ENCODE data around the gene ASAP3. TPM values are rescaled to one million over a fixed set of nuclear protein-coding genes. Genes with fewer than 3 reads are reported as not detected.

Gene ASAP3
- total RNA-seq, 1 experiment from 2014 or later, result 17.9 TPM

DNA sequence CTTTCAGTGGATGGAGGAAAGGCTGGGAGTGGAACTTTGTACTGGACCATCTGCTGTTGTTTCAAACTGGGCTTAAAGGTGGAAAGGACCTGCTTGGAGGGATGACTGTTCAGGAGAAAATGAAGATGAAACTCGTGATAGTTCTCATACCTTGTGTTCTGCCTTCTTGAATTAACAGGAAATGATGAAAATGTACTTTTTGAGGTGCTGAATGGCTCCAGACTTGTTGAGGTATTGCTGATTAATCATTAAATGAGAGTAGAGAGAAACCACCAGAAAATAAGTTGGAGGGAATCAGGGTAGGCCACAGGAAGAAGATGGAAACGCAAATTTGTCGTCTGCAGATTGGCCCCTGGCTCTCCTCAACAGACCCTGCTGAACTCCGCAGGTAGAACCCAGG, 88.1 kb downstream of the ASAP3 start:
- POLR2A ChIA-PET, result no interaction called here
- Histone ChIP-seq H3K27ac (ENCODE audit: low read length) (no peak overlapping the region), H3K27me3 (ENCODE audit: control insufficient read depth, insufficient read depth, low read length) (no peaks in the 10 kb centered on the region), H3K9me3 (ENCODE audit: control insufficient read depth, insufficient read depth, low read depth, low read length) (no peaks in the 10 kb centered on the region; the same call in 1 of the 2 replicates), H3K36me3 (ENCODE audit: control insufficient read depth, insufficient read depth, low read length) (no peaks in the 10 kb centered on the region), H3K4me1 (ENCODE audit: control insufficient read depth, insufficient read depth, low read length) (peaks cover under 1% of the 10 kb centered on the region; the same call in 1 of the 2 replicates), H3K4me3 (ENCODE audit: low read depth in 2 of 2, low read length in 2 of 2) (no peak overlapping the region)
- TF ChIP-seq TCF7L2 (IDR thresholded peaks at IDR 0.05; ENCODE audit: low read depth, low read length) (no peak), CTCF (IDR thresholded peaks at IDR 0.05) (no peak), SIN3A (IDR thresholded peaks at IDR 0.05; ENCODE audit: borderline replicate concordance, insufficient read depth, low read depth, low read length) (no peak)
- TF ChIP-seq, protein P1, sequence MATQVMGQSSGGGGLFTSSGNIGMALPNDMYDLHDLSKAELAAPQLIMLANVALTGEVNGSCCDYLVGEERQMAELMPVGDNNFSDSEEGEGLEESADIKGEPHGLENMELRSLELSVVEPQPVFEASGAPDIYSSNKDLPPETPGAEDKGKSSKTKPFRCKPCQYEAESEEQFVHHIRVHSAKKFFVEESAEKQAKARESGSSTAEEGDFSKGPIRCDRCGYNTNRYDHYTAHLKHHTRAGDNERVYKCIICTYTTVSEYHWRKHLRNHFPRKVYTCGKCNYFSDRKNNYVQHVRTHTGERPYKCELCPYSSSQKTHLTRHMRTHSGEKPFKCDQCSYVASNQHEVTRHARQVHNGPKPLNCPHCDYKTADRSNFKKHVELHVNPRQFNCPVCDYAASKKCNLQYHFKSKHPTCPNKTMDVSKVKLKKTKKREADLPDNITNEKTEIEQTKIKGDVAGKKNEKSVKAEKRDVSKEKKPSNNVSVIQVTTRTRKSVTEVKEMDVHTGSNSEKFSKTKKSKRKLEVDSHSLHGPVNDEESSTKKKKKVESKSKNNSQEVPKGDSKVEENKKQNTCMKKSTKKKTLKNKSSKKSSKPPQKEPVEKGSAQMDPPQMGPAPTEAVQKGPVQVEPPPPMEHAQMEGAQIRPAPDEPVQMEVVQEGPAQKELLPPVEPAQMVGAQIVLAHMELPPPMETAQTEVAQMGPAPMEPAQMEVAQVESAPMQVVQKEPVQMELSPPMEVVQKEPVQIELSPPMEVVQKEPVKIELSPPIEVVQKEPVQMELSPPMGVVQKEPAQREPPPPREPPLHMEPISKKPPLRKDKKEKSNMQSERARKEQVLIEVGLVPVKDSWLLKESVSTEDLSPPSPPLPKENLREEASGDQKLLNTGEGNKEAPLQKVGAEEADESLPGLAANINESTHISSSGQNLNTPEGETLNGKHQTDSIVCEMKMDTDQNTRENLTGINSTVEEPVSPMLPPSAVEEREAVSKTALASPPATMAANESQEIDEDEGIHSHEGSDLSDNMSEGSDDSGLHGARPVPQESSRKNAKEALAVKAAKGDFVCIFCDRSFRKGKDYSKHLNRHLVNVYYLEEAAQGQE (IDR thresholded peaks at IDR 0.05; ENCODE audit: insufficient read depth in 1 of 2, low read depth in 2 of 2, low read length in 1 of 2), result no peak
- intact Hi-C loops (cut with micrococcal nuclease; ENCODE audit: unreplicated experiment), result no loop called here
- ATAC-seq (no peak), DNase-seq (ENCODE audit: low read depth, low spot score) (no peak)
- in situ Hi-C loops (cut with HindIII; ENCODE audit: low pct_unique_long_range_greater_than_20kb, low sequenced_read_pairs), result no loop called here
- CTCF ChIA-PET, result no interaction called here
- no TSS peak for BruUV-seq (replicated peaks)

DNA sequence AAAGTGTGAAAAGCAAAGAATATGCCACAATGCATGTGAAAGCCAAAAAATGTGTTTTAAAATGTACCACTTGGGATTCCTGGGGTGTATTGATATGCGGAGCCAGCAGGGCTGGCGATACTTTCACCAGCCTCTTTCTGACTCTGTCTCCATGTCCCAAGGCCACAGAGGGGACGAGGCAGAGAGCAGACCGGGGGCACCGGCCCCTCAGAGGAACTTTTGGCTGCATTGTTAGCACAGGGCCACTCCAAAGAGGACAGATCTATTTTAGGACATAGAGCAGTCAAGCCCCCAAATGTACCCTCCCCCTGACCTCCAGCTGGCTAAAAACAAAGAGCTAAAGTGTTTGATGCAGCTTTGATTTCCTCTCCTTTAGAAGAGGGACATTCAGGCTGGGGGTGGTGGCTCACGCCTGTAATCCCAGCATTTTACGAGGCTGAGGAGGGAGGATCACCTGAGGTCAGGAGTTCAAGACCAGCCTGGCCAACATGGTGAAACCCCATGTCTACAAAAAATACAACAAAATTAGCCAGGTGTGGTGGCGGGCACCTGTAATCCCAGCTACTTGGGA, 88.7 kb downstream of the ASAP3 start:
- BruUV-seq (replicated peaks), result no TSS peak
- no peak for TF ChIP-seq TCF7L2 (IDR thresholded peaks at IDR 0.05; ENCODE audit: low read depth, low read length)
- TF ChIP-seq POLR2AphosphoS5 (IDR thresholded peaks at IDR 0.05; ENCODE audit: low read depth, low read length), result no peak
- no peak for TF ChIP-seq SIN3A (IDR thresholded peaks at IDR 0.05; ENCODE audit: borderline replicate concordance, insufficient read depth, low read depth, low read length)
- no peak for TF ChIP-seq CTCF (IDR thresholded peaks at IDR 0.05)
- TF ChIP-seq, protein P1 (IDR thresholded peaks at IDR 0.05; ENCODE audit: insufficient read depth in 1 of 2, low read depth in 2 of 2, low read length in 1 of 2), result no peak
- Histone ChIP-seq H3K27ac (ENCODE audit: low read length) (no peak overlapping the region), H3K27me3 (ENCODE audit: control insufficient read depth, insufficient read depth, low read length) (no peaks in the 10 kb centered on the region), H3K4me3 (ENCODE audit: low read depth in 2 of 2, low read length in 2 of 2) (no peak overlapping the region), H3K9me3 (ENCODE audit: control insufficient read depth, insufficient read depth, low read depth, low read length) (no peaks in the 10 kb centered on the region; the same call in 1 of the 2 replicates), H3K4me1 (ENCODE audit: control insufficient read depth, insufficient read depth, low read length) (no peaks in the 10 kb centered on the region), H3K36me3 (ENCODE audit: control insufficient read depth, insufficient read depth, low read length) (no peaks in the 10 kb centered on the region)
- no peak for DNase-seq (ENCODE audit: low read depth, low spot score)
- intact Hi-C loops (cut with micrococcal nuclease; ENCODE audit: unreplicated experiment) (no loop called here), in situ Hi-C loops (cut with HindIII; ENCODE audit: low pct_unique_long_range_greater_than_20kb, low sequenced_read_pairs) (no loop called here)
- CTCF ChIA-PET, result no interaction called here
- POLR2A ChIA-PET, result no interaction called here
- ATAC-seq, result no peak

Measured in Panc1 (cell line).